GM12892 (cell line): ENCODE data around the gene PPP1R18.

Source experiments
- POLR2A ChIP-seq: IDR thresholded peaks from 2 replicates; pipeline ENCODE4 v1.6.1; 2011; ENCODE audit warnings: low read depth, low read length, control low read depth
- POLR2AphosphoS5 ChIP-seq: IDR thresholded peaks from 2 replicates; pipeline ENCODE4 v1.6.1; 2011; ENCODE audit warnings: low read depth, low read length, control low read depth

DNA sequence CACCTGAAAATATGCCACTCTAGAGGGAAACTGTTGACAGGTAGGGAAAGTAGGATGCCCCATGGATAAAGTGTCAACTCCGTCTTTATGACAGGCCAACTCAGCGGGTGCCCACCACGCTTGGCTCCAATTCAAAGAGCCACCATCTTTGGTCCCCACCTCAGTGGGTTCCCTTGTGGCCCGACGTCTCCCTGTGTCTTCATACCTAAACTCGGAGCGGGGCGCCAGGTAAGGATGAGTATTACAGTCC lies 30.4 kb upstream of the PPP1R18 start:
- no peak for TF ChIP-seq POLR2A
- no peak for TF ChIP-seq POLR2AphosphoS5
